ENCODE results near the gene TBL1XR1. TPM values are rescaled to one million over a fixed set of nuclear protein-coding genes. Genes with fewer than 3 reads are reported as not detected.

TBL1XR1 gene
- total RNA-seq, 1 donor from 2014 or later: 96.8 TPM

DNA sequence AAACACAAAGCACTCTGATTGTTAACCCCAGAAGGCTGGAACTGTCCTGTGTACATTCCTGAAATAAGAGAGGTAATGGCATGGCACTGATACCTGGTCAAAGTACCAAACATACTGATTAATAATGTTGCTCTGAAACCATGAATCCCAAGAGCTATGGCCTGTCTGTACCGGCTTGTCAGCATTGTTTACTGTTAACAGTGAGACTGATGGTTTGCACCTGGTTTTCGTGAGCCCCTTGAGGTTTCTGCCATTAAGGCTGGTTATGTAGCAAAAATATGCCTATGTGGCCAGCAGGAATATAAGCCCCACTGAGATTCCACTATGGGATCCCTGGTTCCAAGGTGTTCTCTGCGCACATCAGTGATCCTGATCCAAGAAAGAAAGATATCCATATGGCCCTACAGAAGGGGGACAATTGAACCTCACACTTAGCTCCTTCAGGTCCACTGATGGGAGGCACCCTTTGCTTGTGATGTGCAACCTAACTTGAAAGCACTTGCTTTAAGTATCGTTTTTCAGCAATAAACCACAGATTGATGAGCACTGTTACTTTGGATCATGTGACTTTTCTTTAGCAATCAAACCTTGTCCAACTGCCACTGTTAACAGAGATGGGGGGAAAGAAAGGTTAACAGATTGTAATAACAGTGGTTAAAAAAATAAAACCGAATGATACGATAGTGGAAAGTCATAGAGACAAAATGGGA lies 65.2 kb downstream of the TBL1XR1 start:
- no peak for ATAC-seq
- intact Hi-C loops (cut with DNase I): loop anchor here (2.0 kb wide), 1 partner anchor 63 kb away; no protein-coding TSS in a partner anchor
- no peak for DNase-seq (ENCODE audit: missing footprints)

- no peak for DNase-seq (ENCODE audit: missing footprints)
Measured at GRCh38 chr3:177127008-177127407, 70.3 kb downstream of the TBL1XR1 start.

DNA sequence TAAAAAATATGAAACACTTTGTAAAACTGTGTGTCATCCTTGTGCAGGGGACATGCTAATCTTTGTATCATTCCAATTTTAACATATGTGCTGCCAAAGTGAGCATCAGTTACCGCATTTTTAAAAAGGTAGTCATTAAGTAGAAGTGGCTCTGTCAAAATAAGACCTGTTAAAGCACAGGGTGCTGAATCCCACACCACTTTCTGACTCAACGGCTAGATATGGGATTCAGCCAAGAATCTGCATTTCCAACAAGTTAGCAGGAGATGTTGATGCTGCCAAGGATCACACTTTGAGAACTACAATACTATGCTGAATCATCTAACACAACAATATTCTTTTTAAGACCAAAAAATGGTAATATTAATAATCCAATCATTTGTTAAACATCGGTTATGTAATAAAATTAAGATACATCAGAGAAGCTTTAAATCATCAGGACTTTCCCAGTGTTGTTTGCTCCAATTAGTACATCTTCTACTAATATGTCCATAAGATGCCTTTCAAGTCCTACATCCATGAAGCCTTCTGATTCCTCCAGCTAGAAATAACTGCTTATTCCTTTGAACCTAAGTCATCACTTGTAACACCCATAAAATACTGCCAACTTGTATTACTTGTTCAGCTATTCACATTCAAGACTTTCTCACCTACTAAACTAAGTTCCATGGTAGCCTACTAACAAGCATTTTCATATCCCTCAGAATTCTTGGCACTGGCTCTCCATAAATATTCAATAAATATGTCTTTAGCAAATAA lies 71.1 kb downstream of the TBL1XR1 start:
- DNase-seq (ENCODE audit: missing footprints): no peak
- peak; percentile 81 for ATAC-seq
- intact Hi-C loops (cut with DNase I): loop anchor here (5.0 kb wide), 1 partner anchor 231 kb away; no protein-coding TSS in a partner anchor

More at GRCh38 chr3:177127008-177127407, 70.3 kb downstream of the TBL1XR1 start:
- ATAC-seq: no peak
- intact Hi-C loops (cut with DNase I): loop anchor here (5.0 kb wide), 1 partner anchor 230 kb away; no protein-coding TSS in a partner anchor

DNA sequence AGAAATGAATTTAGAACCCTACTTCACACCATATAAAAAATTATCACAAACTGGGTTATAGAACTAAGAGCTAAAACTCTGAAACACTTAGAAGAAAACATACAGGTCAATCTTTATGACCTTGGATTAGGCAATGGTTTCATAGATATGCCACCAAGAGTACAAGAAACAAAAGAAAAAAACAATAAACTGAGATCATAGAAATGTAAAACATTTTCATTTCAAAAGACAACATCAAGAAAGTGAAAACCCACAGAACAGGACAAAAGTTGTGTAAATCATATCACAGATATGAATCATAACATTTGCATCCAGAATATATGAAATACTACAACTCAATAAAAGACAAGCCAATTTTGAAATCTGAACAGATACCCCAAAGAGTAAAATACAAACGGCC lies 72.4 kb downstream of the TBL1XR1 start:
- intact Hi-C loops (cut with DNase I): loop anchor here (5.0 kb wide), 1 partner anchor 232 kb away; no protein-coding TSS in a partner anchor
- ATAC-seq (no peak), DNase-seq (ENCODE audit: missing footprints) (no peak)

- intact Hi-C loops (cut with DNase I): no loop called here
Measured at GRCh38 chr3:177123822-177124221, 73.5 kb downstream of the TBL1XR1 start.

DNA sequence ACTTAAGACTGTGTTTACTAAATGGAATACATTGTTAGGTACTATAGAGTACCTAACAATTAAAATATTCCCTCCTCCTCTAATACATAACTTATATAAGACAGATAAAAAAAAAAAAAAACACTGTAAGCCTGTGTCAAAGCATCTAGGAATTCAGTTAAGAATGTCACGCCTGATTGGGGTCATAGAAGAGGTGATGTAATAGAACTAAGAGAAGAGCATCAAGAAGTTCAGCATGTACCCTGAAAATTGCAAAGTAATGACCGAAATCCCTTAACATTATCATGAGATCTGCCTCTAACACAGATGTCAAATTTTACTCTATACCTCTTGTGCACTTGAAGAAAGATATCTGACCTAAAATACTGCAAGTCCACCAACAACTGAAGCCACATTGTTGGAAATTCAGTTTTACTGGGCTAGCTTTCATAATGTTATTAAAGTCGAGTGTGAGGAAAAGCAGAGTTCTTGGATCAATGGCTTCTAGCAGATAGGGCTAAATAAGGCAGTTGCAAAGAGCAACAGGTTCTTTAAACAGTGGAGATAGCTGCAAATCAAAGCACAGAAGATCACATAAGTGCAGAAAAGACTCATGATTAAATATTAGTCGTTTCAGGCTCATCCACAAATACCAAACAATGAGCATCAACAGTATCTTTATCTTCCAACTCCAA lies 75.0 kb downstream of the TBL1XR1 start:
- ATAC-seq (no peak), DNase-seq (ENCODE audit: missing footprints) (no peak)
- intact Hi-C loops (cut with DNase I): no loop called here

More at GRCh38 chr3:177123822-177124221, 73.5 kb downstream of the TBL1XR1 start:
- no peak for DNase-seq (ENCODE audit: missing footprints)
- ATAC-seq: no peak

DNA sequence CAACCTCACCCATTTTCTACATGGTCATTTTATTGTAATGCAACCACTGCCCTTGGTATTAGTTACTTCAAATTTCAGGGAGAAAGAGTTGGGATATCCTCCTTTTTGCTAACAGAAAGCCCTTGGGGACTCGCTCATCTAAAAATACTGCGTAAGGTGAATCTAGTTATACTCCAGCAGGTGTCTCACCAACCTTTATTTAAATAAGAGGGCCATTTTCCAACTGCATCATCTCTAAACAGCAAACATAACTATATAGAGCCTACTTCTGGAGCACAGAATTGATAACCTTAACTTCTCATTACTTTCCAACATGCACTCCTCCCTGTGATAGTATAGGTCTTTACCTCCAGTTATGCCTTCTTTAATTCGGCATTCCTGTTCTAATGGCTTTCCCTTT lies 77.5 kb downstream of the TBL1XR1 start:
- no peak for ATAC-seq
- DNase-seq (ENCODE audit: missing footprints): no peak
- intact Hi-C loops (cut with DNase I): no loop called here

- intact Hi-C loops (cut with DNase I): no loop called here
- DNase-seq (ENCODE audit: missing footprints): no peak
- ATAC-seq: no peak
Measured at GRCh38 chr3:177114253-177114652, 83.0 kb downstream of the TBL1XR1 start.

DNA sequence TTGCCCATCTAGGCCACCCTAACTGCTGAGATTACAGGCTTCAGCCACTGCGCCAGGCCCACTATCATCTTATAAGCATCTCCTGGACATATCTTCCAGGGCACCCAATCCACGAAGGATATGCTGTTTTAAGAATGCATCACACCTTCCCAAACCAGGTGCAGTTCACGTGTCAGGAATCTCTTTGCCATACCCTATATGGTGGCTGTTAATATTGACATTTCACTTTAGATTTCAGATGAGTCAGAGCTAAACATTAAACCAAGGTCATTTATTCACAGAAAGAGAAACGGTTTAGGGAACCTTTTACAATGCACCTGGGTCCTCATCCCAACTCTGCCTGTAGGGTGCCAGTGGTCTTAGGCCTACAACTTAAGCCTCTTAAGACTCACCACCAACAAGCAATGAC lies 85.7 kb downstream of the TBL1XR1 start:
- no peak for ATAC-seq
- intact Hi-C loops (cut with DNase I): no loop called here

GRCh38 chr3:177110895-177111294 lies 86.4 kb downstream of the TBL1XR1 start:
- ATAC-seq: no peak
- intact Hi-C loops (cut with DNase I): no loop called here

More for the DNA sequence above, 85.7 kb downstream of the TBL1XR1 start:
- DNase-seq (ENCODE audit: missing footprints): no peak

DNA sequence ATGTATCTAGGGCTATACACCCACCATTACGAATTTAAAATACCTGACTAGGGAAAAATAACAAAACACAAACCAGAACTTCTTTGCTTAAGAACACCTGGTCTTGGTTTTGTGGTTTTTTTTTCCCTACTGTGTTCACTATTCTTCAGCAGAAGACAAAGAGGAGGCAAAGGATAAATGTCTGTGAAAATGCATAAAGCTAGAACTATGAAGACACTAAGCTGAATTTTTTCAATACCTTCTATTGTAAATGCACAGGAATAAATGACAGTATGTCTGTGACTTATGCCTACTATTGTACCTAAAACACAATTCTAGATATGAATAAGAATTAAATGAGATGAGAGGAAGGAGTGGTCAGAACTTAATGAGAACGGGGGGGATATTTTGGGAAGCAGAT lies 86.9 kb downstream of the TBL1XR1 start:
- intact Hi-C loops (cut with DNase I): no loop called here
- no peak for DNase-seq (ENCODE audit: missing footprints)
- no peak for ATAC-seq

More at GRCh38 chr3:177110895-177111294, 86.4 kb downstream of the TBL1XR1 start:
- DNase-seq (ENCODE audit: missing footprints): no peak

DNA sequence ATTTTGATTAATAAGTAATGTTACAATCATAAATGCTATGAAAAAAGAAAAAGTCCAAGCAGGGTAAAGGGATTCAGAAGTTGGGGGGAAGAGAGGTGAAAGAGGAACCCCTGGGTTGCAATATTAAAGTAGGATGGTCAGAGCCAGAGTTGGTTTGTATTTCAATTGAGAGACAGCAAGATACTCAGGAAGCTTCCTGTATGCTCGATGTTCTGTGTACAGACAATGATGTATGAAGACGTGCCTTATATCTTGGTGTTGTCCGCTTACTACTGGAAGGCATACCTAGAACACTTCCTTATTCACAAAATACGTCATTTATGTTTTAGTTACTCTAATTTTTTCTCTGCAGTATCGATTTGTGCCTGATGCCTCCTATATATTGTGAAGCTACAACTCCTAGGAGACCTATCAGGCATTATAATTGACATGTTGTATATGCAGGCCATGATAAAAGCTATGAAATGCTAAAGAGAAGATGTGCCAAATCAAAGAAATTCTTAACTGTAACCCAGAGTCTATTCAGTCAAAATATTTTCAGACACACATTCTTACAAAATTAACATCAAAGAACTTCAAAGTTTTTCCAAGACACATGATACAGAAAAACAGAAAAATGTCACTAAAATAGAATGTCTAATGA lies 87.5 kb downstream of the TBL1XR1 start:
- intact Hi-C loops (cut with DNase I): no loop called here
- ATAC-seq (no peak), DNase-seq (ENCODE audit: missing footprints) (no peak)

DNA sequence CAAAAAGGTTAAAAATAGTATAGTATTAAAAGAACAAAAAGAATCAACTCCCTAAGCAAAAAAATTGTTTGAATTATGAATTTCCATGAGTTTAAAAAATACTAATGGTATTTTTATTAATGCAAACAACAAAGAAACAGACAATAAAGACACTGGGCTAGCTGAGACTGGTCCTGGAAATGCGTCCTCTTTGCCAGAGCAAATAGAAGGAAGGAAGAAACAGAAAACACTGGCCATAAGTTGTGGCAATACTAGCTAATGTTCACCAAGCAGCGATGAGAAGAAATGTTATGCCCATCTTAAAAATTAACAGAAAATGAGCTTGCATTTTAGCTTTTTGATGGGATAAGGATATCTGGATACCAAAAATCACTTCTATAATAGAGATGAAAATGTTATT lies 88.6 kb downstream of the TBL1XR1 start:
- ATAC-seq (no peak), DNase-seq (ENCODE audit: missing footprints) (no peak)
- intact Hi-C loops (cut with DNase I): no loop called here

GRCh38 chr3:177107461-177108239 lies 89.6 kb downstream of the TBL1XR1 start:
- intact Hi-C loops (cut with DNase I): no loop called here
- DNase-seq (ENCODE audit: missing footprints) (no peak), ATAC-seq (no peak)

DNA sequence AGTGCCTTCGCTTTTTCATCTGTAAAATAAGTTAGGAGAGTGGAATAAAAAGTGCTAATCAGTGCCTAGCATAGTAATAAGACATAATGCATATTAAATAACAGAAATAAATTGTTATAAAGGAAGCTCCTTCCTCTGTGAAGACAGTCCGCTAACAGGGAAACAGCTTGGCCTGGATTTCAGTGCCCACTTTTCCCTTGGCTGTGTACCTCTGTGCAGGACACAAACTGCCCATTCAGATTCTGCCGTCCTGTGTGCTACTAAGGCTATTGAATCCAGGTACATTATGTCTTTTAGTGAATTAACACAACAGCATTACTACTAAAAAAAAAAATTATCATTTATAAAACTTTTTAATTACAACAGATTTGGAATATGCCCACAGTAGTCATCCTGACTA lies 90.7 kb downstream of the TBL1XR1 start:
- ATAC-seq: no peak
- no peak for DNase-seq (ENCODE audit: missing footprints)
- intact Hi-C loops (cut with DNase I): no loop called here

DNA sequence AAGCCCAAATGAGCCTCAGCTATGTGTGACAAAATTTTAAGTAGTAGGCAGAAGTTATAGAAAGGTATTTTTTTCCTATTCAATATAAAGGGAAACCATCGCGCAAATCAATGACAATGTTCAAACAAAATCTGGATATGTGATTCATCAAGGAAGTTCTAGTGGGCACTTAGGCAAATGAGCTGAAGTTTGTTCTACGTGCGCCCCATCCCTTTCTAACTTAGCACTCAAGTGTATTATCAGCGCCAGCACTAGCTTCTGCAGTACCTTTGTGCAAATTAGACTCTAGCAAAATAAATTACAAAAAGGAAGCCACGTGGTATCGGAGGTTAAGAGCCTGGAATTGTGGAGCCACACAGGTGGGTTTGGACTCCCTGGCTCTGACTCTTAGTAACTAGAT lies 91.1 kb downstream of the TBL1XR1 start:
- intact Hi-C loops (cut with DNase I): no loop called here
- ATAC-seq: no peak
- DNase-seq (ENCODE audit: missing footprints): no peak

- intact Hi-C loops (cut with DNase I): no loop called here
- DNase-seq (ENCODE audit: missing footprints) (no peak), ATAC-seq (no peak)
Measured at GRCh38 chr3:177105623-177106022, 91.7 kb downstream of the TBL1XR1 start.

DNA sequence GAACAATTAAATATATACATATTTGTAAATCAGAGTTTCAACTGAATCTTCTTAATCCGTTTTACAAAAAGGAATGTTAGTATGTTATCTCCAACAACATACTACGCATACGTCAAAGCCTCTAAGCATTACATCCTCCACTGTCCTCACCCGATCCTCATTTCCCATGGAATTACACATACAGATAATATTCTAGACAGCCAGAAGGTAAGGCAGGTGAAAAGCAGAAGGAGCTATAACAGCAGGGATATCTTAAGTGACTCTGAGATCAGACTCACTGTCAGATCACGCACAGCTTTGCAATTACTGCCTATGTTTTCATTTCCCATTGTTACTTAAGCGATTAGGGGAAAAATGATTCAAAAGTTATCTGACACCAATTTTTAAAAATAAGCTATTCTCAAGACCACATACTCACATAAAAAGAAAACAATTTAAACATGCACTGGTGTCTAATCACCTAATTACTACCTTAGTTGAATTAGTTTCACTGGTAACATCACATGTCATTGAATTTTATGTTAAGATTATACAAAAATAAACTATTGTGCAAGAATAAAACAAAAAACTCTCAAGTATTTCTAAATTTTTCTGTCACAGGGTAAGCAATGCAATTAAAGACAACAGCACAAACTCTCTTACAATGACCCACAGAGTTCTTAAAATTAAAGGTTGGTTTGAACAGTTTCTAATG lies 92.8 kb downstream of the TBL1XR1 start:
- ATAC-seq (no peak), DNase-seq (ENCODE audit: missing footprints) (no peak)
- intact Hi-C loops (cut with DNase I): no loop called here

All from Right ventricle myocardium inferior (tissue), 1 donor.